ENCODE measurements around the gene TERB2. TPM values are rescaled to one million over a fixed set of nuclear protein-coding genes. Genes with fewer than 3 reads are reported as not detected.
A peak's percentile ranks its signal among the peaks of the same experiment; 100 is the strongest.
"Not testable (repeated sequence)": the region's sequence is repeated elsewhere in the genome, so short reads cannot be mapped to it uniquely, and the experiment has no call there.

Gene TERB2
- total RNA-seq, 1 donor = not detected

- H3K4me3 ChIP-seq (ENCODE audit: low read depth, low read length); DNase-seq (ENCODE audit: low read depth): not testable (repeated sequence)
Observed at GRCh38 chr15:45004590-45005175, 48.2 kb downstream of the TERB2 start.

GRCh38 chr15:45009046-45009445 is 52.6 kb downstream of the TERB2 start:
- no peak for TF ChIP-seq CTCF (IDR thresholded peaks at IDR 0.05; ENCODE audit: insufficient read depth, low read depth, low read length)
- no peak overlapping the region for H3K4me3 ChIP-seq (ENCODE audit: low read depth, low read length)
- DNase-seq (ENCODE audit: low read depth) = no peak

GRCh38 chr15:45015114-45015513 is 58.6 kb downstream of the TERB2 start:
- not testable (repeated sequence) for H3K4me3 ChIP-seq (ENCODE audit: low read depth, low read length); DNase-seq (ENCODE audit: low read depth)

- H3K4me3 ChIP-seq (ENCODE audit: low read depth, low read length); DNase-seq (ENCODE audit: low read depth): not testable (repeated sequence)
Observed at GRCh38 chr15:45020222-45020900, 63.9 kb downstream of the TERB2 start.

GRCh38 chr15:45020901-45021259 is 64.4 kb downstream of the TERB2 start:
- not testable (repeated sequence) for H3K4me3 ChIP-seq (ENCODE audit: low read depth, low read length); DNase-seq (ENCODE audit: low read depth)

- no peak for TF ChIP-seq CTCF (IDR thresholded peaks at IDR 0.05; ENCODE audit: insufficient read depth, low read depth, low read length)
- DNase-seq (ENCODE audit: low read depth) = no peak
- no peak overlapping the region for H3K4me3 ChIP-seq (ENCODE audit: low read depth, low read length)
Observed at GRCh38 chr15:45021348-45021747, 64.9 kb downstream of the TERB2 start.

- peak within 1 kb of the TSS; percentile 76 for H3K4me3 ChIP-seq (ENCODE audit: low read depth, low read length)
- DNase-seq (ENCODE audit: low read depth) = peak; percentile 70
- TF ChIP-seq CTCF (IDR thresholded peaks at IDR 0.05; ENCODE audit: insufficient read depth, low read depth, low read length) = no peak
Observed at GRCh38 chr15:45022871-45023658, 66.6 kb downstream of the TERB2 start, which contains the start of gene SORD. Gene SORD (plus strand): TSS chr15:45023195. CDS start chr15:45023284, 89 bp downstream.

GRCh38 chr15:45023659-45024225 is 67.3 kb downstream of the TERB2 start:
- peak; percentile 3 for DNase-seq (ENCODE audit: low read depth)
- no peak for TF ChIP-seq CTCF (IDR thresholded peaks at IDR 0.05; ENCODE audit: insufficient read depth, low read depth, low read length)
- peak overlapping the region; percentile 76 for H3K4me3 ChIP-seq (ENCODE audit: low read depth, low read length)

- not testable (repeated sequence) for H3K4me3 ChIP-seq (ENCODE audit: low read depth, low read length); DNase-seq (ENCODE audit: low read depth)
Observed at GRCh38 chr15:45024649-45025048, 68.2 kb downstream of the TERB2 start.

- not testable (repeated sequence) for H3K4me3 ChIP-seq (ENCODE audit: low read depth, low read length); DNase-seq (ENCODE audit: low read depth)
Observed at GRCh38 chr15:45025627-45026026, 69.1 kb downstream of the TERB2 start.
